HG03571 (cell line): Measurements from ENCODE around the gene C6orf89.
"Not testable (repeated sequence)": the region's sequence is repeated elsewhere in the genome, so short reads cannot be mapped to it uniquely, and the experiment has no call there.

Experiments
- ATAC-seq: cut with Tn5 transposase; IDR thresholded peaks from one replicate; pipeline ENCODE4 v1.9.1; 2021; ENCODE audit not compliant: unreplicated experiment

The C6orf89 gene

DNA sequence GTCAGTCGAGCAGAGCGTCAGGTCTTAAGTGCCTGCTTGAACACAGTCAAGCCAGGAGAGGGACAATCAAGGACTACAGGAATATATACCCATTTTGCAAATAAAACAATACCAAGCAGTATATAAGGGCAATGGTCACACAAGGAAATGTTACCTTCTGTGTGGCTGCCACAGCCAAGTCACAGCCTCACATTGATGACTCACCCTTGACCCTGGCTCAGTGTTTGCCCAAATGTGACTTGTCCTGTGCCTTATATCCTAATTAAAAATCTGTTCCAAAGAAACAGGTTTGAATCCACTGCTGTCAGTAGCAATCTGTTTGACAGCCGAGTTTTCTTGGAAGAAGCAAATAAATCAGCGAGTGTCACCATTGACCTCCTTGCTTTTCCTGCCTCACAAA is 34.3 kb downstream of the C6orf89 start:
- ATAC-seq = no peak

GRCh38 chr6:36920546-36920945 is 34.8 kb downstream of the C6orf89 start:
- no peak for ATAC-seq

DNA sequence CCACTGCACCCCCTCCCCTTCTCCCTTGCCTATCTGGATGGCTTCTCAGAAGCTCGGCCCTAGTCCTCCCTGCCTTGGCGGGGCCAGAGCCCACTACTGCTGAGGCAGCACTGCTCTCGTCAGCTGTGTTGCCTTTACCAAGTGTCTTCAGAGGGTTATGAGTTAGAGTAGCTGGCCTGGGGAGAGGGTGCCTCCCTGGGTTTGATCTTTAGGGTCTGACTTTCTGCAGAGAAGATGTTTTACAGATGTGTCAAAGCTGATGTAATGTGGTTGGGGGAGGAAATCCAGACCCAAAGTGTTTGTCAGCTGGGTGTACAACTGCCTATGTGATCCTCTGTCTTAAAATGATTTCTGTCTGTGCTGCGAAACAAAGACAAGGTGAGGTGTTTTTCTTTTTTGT is 38.4 kb downstream of the C6orf89 start:
- no peak for ATAC-seq

DNA sequence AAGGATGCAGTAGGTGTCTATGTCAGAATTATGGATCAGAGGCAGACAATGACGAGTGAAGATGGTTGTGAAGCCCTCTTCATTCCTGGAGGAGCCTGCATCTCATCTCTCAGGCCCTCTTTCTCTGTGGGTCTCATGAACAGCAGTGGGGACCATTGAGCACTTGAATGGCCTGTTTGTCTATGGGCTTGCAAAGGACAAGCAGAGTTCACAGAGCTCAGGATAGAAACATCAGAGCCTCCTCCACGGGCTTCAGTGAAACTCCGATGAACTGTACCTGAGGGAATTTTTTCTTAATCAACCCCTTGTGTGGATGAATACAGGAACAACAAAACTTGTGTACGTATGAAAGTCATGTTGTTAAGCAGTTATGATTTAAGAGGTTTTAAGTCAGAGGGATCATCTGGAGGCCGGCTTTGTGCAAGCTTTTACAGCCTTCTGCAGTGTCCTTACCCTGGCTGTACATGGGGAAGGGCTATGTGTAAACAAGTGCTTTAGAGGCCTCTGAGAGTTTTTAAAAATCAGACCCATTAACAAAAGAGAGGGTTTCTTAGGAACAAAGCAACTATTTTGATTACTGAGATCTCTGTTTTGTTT is 39.1 kb downstream of the C6orf89 start:
- ATAC-seq = no peak

DNA sequence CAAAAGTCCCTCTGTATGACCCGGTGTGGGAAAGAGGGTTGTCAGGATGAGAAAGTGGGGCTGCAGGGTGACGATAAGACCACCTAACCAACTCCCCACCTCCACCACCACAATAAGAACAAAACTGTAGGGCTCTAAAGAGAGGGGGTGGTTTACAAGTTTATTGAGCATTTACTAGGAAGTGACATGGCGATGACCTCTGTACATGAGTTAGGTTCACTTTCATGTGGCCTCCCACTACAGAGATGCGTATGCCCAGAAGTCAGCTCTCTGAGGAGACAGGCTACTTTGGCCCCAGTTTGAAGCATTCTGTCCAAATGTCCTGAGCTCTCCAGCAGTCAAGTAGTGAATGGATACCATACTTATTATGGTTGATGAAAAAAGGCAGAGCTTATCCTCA is 40.1 kb downstream of the C6orf89 start:
- no peak for ATAC-seq

GRCh38 chr6:36926708-36927513 is 41.2 kb downstream of the C6orf89 start:
- ATAC-seq = no peak

- ATAC-seq = no peak
Observed at GRCh38 chr6:36927691-36928546, 42.2 kb downstream of the C6orf89 start.

DNA sequence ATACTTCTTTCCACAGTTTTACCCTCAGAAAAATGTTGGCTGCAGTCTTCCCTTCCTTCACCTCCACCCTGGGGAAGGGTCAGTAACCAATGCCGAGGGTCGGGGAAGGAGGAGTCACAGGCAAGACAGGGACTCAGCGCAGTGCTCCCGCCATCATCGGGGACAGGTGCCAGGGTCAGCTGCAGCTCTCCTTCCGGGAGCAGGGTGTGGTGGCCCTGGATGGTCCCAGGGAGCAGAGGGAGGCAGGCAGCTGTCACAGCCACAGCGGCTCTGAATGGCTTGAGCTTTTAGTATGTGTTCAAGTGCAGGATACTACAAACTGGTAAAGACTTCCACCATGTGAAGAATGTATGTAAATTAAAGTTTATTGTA is 42.8 kb downstream of the C6orf89 start:
- ATAC-seq = no peak

DNA sequence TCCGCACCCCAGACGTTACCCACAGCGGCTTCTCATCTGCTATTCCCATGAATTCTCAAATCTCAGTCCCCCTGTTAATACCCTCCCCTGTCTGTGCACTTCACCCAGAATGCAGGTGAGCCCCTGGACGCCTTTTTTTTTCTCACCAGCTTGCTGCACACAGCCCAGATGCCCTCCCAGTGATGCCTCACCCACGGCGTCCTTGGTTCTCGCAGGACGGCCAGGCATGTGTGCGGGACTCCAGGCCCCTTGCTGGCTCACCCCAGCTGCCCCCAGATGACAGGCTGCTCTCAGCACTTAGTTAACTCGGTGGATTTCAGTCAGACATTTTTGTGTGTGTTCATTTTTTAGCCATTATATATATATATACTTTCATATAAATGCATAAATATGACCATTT is 43.4 kb downstream of the C6orf89 start:
- ATAC-seq = no peak

DNA sequence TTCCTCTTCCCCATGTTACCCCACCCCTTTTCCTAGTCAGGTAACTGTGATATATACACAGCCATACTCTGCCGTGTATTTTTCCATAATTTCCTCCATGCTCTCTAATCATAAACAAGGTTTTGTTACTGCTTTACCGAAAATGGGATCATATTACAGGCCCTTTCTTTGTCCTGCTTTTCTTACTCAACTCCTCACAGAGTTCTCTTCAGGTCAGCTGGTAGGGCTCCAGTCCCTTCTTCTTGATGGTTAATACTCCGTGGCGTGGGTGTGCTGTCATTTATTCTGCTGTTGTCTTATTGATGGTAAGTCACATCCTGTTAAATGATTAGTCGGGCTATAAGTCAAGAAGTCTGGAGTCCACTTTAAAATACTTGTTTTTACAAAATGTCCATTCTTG is 43.9 kb downstream of the C6orf89 start:
- no peak for ATAC-seq

DNA sequence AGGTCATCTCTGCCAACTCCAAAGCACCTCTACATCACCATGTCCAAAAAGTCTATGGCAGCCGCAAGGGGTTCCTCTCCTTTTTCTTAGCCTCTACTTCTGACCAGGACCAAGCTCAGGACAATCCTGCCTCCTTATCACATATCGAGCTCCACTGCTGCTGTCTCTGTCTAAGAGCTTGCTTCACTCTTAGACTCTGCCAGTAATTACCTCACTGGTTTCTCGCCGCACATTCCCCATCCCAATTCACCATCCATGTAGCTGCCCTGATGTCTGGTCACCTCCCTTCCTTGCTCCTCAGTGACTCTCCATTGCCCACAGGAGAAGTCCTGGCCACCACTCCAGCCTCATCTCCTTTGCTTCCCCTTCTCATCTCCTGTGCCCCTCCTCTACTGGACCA is 44.7 kb downstream of the C6orf89 start:
- no peak for ATAC-seq

- ATAC-seq = no peak
Observed at GRCh38 chr6:36933102-36933501, 47.4 kb downstream of the C6orf89 start.

DNA sequence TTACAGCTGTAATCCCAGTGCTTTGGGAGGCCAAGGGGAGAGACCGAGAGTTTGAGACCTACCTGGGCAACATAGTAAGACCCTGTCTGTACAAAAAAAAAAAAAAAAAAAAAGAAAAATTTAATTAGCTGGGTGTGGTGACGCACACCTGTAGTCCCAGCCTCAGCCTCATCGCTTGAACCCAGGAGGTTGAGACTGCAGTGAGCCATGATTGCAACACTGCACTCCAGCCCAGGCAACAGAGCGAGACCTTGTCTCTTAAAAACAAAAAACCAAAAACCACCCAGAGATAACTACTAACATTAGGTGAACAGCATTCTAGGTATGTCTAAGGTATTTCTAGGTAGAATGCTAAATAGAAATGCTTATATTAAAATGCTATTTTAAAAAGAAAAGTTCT is 47.8 kb downstream of the C6orf89 start:
- no peak for ATAC-seq

DNA sequence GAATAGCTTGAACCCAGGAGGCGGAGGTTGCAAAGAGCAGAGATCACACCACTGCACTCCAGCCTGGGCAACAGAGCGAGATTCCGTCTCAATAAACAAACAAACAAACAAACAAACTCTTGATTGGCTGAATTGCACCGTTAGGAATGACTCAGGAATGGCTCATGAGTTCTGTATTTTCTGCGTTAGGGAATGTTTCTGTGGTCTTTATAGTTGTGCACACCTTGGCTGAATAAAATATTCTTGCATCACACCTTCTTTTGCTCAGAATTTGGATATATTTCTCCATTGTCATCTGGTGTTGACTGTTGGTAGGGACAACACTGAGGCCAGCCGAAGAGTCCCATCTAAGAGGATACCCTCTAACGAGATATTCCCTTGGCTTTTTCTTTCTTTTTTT is 49.1 kb downstream of the C6orf89 start:
- no peak for ATAC-seq

GRCh38 chr6:36936824-36937223 is 51.1 kb downstream of the C6orf89 start:
- ATAC-seq = no peak

DNA sequence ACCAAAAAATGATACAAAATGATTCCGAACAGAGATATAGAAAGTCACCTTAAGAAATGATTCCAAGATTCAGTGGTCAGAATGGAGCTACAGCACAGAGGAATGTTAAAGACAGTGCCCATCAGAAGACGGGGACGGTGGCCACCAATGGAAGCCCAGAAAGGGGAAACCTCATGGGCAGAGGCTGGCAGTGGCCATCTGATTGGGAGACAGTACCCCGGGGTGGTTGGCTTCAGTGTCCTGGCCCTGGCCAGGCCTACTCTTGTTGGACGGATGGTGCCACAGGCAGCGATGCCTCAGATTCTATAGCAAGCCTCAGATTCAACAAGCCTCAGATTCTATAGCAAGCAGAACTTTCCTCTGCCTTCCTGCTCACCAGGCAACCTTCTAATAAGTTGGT is 52.1 kb downstream of the C6orf89 start:
- ATAC-seq = no peak

GRCh38 chr6:36938536-36938935 is 52.8 kb downstream of the C6orf89 start:
- no peak for ATAC-seq

- not testable (repeated sequence) for ATAC-seq
Observed at GRCh38 chr6:36939005-36939404, 53.3 kb downstream of the C6orf89 start.

GRCh38 chr6:36940027-36940426 is 54.3 kb downstream of the C6orf89 start:
- no peak for ATAC-seq

DNA sequence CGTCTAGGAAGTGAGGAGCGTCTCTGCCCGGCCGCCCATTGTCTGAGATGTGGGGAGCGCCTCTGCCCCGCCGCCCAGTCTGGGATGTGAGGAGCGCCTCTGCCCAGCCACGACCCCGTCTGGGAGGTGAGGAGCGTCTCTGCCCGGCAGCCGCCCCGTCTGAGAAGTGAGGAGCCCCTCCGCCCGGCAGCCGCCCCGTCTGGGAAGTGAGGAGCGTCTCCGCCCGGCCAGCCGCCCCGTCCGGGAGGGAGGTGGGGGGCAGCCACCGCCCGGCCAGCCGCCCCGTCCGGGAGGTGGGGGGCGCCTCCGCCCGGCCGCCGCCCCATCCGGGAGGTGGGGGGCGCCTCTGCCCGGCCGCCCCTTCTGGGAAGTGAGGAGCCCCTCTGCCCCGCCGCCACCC is 55.8 kb downstream of the C6orf89 start:
- ATAC-seq = not testable (repeated sequence)

- ATAC-seq = not testable (repeated sequence)
Observed at GRCh38 chr6:36942329-36942728, 56.6 kb downstream of the C6orf89 start.

DNA sequence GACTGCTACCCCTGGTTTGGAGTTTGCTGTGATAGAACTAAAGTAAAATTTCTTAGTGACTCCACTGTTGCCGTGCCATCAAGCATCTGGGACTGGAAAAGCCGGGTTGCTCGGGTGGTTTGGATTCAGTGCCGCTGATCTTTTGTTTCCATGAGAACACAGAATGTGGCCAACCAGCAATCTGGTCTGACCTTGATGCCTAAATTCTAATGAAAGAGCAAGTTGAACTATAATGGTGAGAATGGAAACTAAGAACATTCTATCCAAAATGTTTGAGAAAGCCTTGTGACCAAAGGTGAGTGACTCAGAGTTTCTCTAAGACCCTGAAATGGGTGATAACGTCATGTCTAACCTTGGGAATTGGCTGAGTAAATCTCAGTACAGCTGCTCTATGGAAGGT is 58.9 kb downstream of the C6orf89 start:
- no peak for ATAC-seq
